ENCODE measurements around the gene TMC1.

The TMC1 gene

GRCh38 chr9:72667181-72667580 lies 145.8 kb downstream of the TMC1 start:
- ATAC-seq: no peak

GRCh38 chr9:72674961-72675360 lies 153.6 kb downstream of the TMC1 start:
- TF ChIP-seq TOX (CRISPR knock-in tag; IDR thresholded peaks at IDR 0.05; ENCODE audit: borderline replicate concordance) (no peak), ZC3H10 (CRISPR knock-in tag; IDR thresholded peaks at IDR 0.05) (no peak), PATZ1 (CRISPR knock-in tag; IDR thresholded peaks at IDR 0.05; ENCODE audit: borderline replicate concordance) (no peak), CSDC2 (CRISPR knock-in tag; IDR thresholded peaks at IDR 0.05) (no peak), ISL1 (CRISPR knock-in tag; IDR thresholded peaks at IDR 0.05) (no peak), ESRRG (CRISPR knock-in tag; IDR thresholded peaks at IDR 0.05) (no peak), BACH2 (CRISPR knock-in tag; IDR thresholded peaks at IDR 0.05; ENCODE audit: borderline replicate concordance) (no peak), SNAI2 (CRISPR knock-in tag; IDR thresholded peaks at IDR 0.05) (no peak), GLIS3 (CRISPR knock-in tag; IDR thresholded peaks at IDR 0.05) (no peak), ZNF70 (CRISPR knock-in tag; IDR thresholded peaks at IDR 0.05) (no peak), ZNF565 (CRISPR knock-in tag; conservative IDR thresholded peaks at IDR 0.05; ENCODE audit: low read depth) (no peak)
- TF ChIP-seq, protein P1, sequence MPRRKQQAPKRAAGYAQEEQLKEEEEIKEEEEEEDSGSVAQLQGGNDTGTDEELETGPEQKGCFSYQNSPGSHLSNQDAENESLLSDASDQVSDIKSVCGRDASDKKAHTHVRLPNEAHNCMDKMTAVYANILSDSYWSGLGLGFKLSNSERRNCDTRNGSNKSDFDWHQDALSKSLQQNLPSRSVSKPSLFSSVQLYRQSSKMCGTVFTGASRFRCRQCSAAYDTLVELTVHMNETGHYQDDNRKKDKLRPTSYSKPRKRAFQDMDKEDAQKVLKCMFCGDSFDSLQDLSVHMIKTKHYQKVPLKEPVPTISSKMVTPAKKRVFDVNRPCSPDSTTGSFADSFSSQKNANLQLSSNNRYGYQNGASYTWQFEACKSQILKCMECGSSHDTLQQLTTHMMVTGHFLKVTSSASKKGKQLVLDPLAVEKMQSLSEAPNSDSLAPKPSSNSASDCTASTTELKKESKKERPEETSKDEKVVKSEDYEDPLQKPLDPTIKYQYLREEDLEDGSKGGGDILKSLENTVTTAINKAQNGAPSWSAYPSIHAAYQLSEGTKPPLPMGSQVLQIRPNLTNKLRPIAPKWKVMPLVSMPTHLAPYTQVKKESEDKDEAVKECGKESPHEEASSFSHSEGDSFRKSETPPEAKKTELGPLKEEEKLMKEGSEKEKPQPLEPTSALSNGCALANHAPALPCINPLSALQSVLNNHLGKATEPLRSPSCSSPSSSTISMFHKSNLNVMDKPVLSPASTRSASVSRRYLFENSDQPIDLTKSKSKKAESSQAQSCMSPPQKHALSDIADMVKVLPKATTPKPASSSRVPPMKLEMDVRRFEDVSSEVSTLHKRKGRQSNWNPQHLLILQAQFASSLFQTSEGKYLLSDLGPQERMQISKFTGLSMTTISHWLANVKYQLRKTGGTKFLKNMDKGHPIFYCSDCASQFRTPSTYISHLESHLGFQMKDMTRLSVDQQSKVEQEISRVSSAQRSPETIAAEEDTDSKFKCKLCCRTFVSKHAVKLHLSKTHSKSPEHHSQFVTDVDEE (CRISPR knock-in tag; IDR thresholded peaks at IDR 0.05): no peak
- TF ChIP-seq, protein P2, sequence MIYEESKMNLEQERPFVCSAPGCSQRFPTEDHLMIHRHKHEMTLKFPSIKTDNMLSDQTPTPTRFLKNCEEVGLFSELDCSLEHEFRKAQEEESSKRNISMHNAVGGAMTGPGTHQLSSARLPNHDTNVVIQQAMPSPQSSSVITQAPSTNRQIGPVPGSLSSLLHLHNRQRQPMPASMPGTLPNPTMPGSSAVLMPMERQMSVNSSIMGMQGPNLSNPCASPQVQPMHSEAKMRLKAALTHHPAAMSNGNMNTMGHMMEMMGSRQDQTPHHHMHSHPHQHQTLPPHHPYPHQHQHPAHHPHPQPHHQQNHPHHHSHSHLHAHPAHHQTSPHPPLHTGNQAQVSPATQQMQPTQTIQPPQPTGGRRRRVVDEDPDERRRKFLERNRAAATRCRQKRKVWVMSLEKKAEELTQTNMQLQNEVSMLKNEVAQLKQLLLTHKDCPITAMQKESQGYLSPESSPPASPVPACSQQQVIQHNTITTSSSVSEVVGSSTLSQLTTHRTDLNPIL (CRISPR knock-in tag; IDR thresholded peaks at IDR 0.05; ENCODE audit: low read depth): no peak
- no peak for ATAC-seq

More at GRCh38 chr9:72667181-72667580, 145.8 kb downstream of the TMC1 start:
- no peak for TF ChIP-seq ARNTL (CRISPR knock-in tag; IDR thresholded peaks at IDR 0.05; ENCODE audit: borderline replicate concordance, low read depth)
- no peak for TF ChIP-seq ISL1 (CRISPR knock-in tag; IDR thresholded peaks at IDR 0.05)
- no peak for TF ChIP-seq BACH2 (CRISPR knock-in tag; IDR thresholded peaks at IDR 0.05; ENCODE audit: borderline replicate concordance)
- no peak for TF ChIP-seq ZNF8 (CRISPR knock-in tag; IDR thresholded peaks at IDR 0.05)
- TF ChIP-seq ESRRG (CRISPR knock-in tag; IDR thresholded peaks at IDR 0.05): no peak
- TF ChIP-seq TOX (CRISPR knock-in tag; IDR thresholded peaks at IDR 0.05; ENCODE audit: borderline replicate concordance): no peak
- no peak for TF ChIP-seq ZC3H10 (CRISPR knock-in tag; IDR thresholded peaks at IDR 0.05)
- TF ChIP-seq TCF4 (CRISPR knock-in tag; IDR thresholded peaks at IDR 0.05; ENCODE audit: borderline replicate concordance): no peak
- no peak for TF ChIP-seq RARB (CRISPR knock-in tag; IDR thresholded peaks at IDR 0.05)
- no peak for TF ChIP-seq PPARA (CRISPR knock-in tag; IDR thresholded peaks at IDR 0.05; ENCODE audit: borderline replicate concordance)

GRCh38 chr9:72675586-72675985 lies 154.2 kb downstream of the TMC1 start:
- TF ChIP-seq ZC3H10 (CRISPR knock-in tag; IDR thresholded peaks at IDR 0.05): no peak
- TF ChIP-seq ESRRG (CRISPR knock-in tag; IDR thresholded peaks at IDR 0.05): no peak
- TF ChIP-seq ZFP30 (CRISPR knock-in tag; IDR thresholded peaks at IDR 0.05): no peak
- no peak for ATAC-seq

GRCh38 chr9:72680593-72681282 lies 159.3 kb downstream of the TMC1 start:
- TF ChIP-seq ZNF565 (CRISPR knock-in tag; conservative IDR thresholded peaks at IDR 0.05; ENCODE audit: low read depth) (no peak), ARNTL (CRISPR knock-in tag; IDR thresholded peaks at IDR 0.05; ENCODE audit: borderline replicate concordance, low read depth) (no peak), ZFP30 (CRISPR knock-in tag; IDR thresholded peaks at IDR 0.05) (no peak), PPARA (CRISPR knock-in tag; IDR thresholded peaks at IDR 0.05; ENCODE audit: borderline replicate concordance) (no peak), ZFP3 (CRISPR knock-in tag; IDR thresholded peaks at IDR 0.05) (no peak), ZNF70 (CRISPR knock-in tag; IDR thresholded peaks at IDR 0.05) (no peak), ISL1 (CRISPR knock-in tag; IDR thresholded peaks at IDR 0.05) (no peak), ZC3H10 (CRISPR knock-in tag; IDR thresholded peaks at IDR 0.05) (no peak), RARB (CRISPR knock-in tag; IDR thresholded peaks at IDR 0.05) (no peak), OSR1 (CRISPR knock-in tag; IDR thresholded peaks at IDR 0.05) (no peak), ZNF8 (CRISPR knock-in tag; IDR thresholded peaks at IDR 0.05) (no peak), CSDC2 (CRISPR knock-in tag; IDR thresholded peaks at IDR 0.05) (no peak), TOX (CRISPR knock-in tag; IDR thresholded peaks at IDR 0.05; ENCODE audit: borderline replicate concordance) (no peak)
- TF ChIP-seq, protein P1 (CRISPR knock-in tag; IDR thresholded peaks at IDR 0.05): no peak
- TF ChIP-seq, protein P2 (CRISPR knock-in tag; IDR thresholded peaks at IDR 0.05; ENCODE audit: low read depth): no peak
- TF ChIP-seq, protein P3, sequence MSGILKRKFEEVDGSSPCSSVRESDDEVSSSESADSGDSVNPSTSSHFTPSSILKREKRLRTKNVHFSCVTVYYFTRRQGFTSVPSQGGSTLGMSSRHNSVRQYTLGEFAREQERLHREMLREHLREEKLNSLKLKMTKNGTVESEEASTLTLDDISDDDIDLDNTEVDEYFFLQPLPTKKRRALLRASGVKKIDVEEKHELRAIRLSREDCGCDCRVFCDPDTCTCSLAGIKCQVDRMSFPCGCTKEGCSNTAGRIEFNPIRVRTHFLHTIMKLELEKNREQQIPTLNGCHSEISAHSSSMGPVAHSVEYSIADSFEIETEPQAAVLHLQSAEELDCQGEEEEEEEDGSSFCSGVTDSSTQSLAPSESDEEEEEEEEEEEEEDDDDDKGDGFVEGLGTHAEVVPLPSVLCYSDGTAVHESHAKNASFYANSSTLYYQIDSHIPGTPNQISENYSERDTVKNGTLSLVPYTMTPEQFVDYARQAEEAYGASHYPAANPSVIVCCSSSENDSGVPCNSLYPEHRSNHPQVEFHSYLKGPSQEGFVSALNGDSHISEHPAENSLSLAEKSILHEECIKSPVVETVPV (CRISPR knock-in tag; IDR thresholded peaks at IDR 0.05): no peak

More at GRCh38 chr9:72680593-72681282, 159.3 kb downstream of the TMC1 start:
- ATAC-seq: no peak

All from SK-N-SH treated with all-trans-retinoic acid at 6 μM for 48 hours (cell line).